SH-SY5Y (cell line): ENCODE results near the gene TSHZ1.

ENCODE experiments used
- GATA2 ChIP-seq: IDR thresholded peaks from 2 replicates; pipeline ENCODE4 v1.6.1; 2011; ENCODE audit warnings: mild to moderate bottlenecking, low read depth, low read length
- GATA3 ChIP-seq: IDR thresholded peaks from 2 replicates; pipeline ENCODE4 v1.6.1; 2011; ENCODE audit warnings: low read depth, mild to moderate bottlenecking, low read length, moderate library complexity

GRCh38 chr18:75183524-75183923 is 27.1 kb upstream of the TSHZ1 start:
- TF ChIP-seq GATA2: no peak
- no peak for TF ChIP-seq GATA3
